HepG2 (cell line): Measurements from ENCODE around the gene PIM1.

Source experiments
- CTCF ChIP-seq: sonication (generic); formaldehyde crosslinking; IDR thresholded peaks from 2 replicates; pipeline ENCODE4 v1.5.0; 2020; ENCODE audit warnings: mild to moderate bottlenecking, missing genetic modification reagents, moderate library complexity
- EED ChIP-seq: sonication (generic); formaldehyde crosslinking; IDR thresholded peaks from 2 replicates; pipeline ENCODE4 v1.5.0; 2020; ENCODE audit warnings: mild to moderate bottlenecking, missing genetic modification reagents
- GABPA ChIP-seq, 2 experiments: IDR thresholded peaks; 2 replicates each; pipeline ENCODE4 v1.6.1; 2011 to 2016; ENCODE audit warnings: low read depth in 2 of 2, low read length in 1 of 2, missing biosample characterization in 1 of 2, missing genetic modification characterization in 1 of 2
- IRF2 ChIP-seq: IDR thresholded peaks from 2 replicates; pipeline ENCODE4 v1.6.1; 2018; ENCODE audit warnings: missing genetic modification reagents, missing compliant biosample characterization
- JUND ChIP-seq: sonication (generic); formaldehyde crosslinking; IDR thresholded peaks from 2 replicates; pipeline ENCODE4 v1.8.0; 2022; ENCODE audit warnings: mild to moderate bottlenecking, missing genetic modification reagents
- POLR2A ChIP-seq, 2 experiments: IDR thresholded peaks; 2 replicates each; pipeline ENCODE4 v1.6.1; 2011; ENCODE audit warnings: low read depth in 2 of 2, low read length in 2 of 2, mild to moderate bottlenecking in 1 of 2, moderate library complexity in 1 of 2; ENCODE audit not compliant: insufficient read depth in 1 of 2
- U2AF2 ChIP-seq: fragments of 200-400 bp; formaldehyde crosslinking; IDR thresholded peaks from 2 replicates; pipeline ENCODE4 v1.6.1; 2017; ENCODE audit warnings: low read depth, mild to moderate bottlenecking, low read length
- ZKSCAN1 ChIP-seq: fragments of 150-350 bp; IDR thresholded peaks from 2 replicates; pipeline ENCODE4 v1.6.1; 2014; ENCODE audit warnings: low read length
- ZNF121 ChIP-seq: sonication (generic); formaldehyde crosslinking; IDR thresholded peaks from 2 replicates; pipeline ENCODE4 v1.5.0; 2020; ENCODE audit warnings: mild to moderate bottlenecking, missing genetic modification reagents
- ZNF430 ChIP-seq: sonication (generic); formaldehyde crosslinking; IDR thresholded peaks from 2 replicates; pipeline ENCODE4 v1.9.0; 2021; ENCODE audit warnings: mild to moderate bottlenecking, missing genetic modification reagents
- ZNF766 ChIP-seq: sonication (generic); formaldehyde crosslinking; IDR thresholded peaks from 2 replicates; pipeline ENCODE4 v1.5.0; 2020; ENCODE audit warnings: missing genetic modification reagents, borderline replicate concordance
- TF ChIP-seq, protein P1 (sequence below): conservative IDR thresholded peaks from 2 replicates; pipeline ENCODE4 v1.6.1; 2018; ENCODE audit warnings: missing genetic modification reagents
- TF ChIP-seq, protein P2 (sequence below), 2 experiments: sonication (generic) in 1 of 2; formaldehyde crosslinking in 1 of 2; IDR thresholded peaks; 2 replicates each; pipeline versions ENCODE4 v1.5.1 to v1.6.1; 2011 to 2020; ENCODE audit warnings: borderline replicate concordance in 1 of 2, low read depth in 1 of 2, low read length in 1 of 2, mild to moderate bottlenecking in 1 of 2, missing genetic modification reagents in 1 of 2, moderate library complexity in 1 of 2

- TF ChIP-seq, protein P1, sequence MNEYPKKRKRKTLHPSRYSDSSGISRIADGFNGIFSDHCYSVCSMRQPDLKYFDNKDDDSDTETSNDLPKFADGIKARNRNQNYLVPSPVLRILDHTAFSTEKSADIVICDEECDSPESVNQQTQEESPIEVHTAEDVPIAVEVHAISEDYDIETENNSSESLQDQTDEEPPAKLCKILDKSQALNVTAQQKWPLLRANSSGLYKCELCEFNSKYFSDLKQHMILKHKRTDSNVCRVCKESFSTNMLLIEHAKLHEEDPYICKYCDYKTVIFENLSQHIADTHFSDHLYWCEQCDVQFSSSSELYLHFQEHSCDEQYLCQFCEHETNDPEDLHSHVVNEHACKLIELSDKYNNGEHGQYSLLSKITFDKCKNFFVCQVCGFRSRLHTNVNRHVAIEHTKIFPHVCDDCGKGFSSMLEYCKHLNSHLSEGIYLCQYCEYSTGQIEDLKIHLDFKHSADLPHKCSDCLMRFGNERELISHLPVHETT (CRISPR knock-in tag) = no peak
- no peak for TF ChIP-seq ZKSCAN1
- TF ChIP-seq, protein P2, sequence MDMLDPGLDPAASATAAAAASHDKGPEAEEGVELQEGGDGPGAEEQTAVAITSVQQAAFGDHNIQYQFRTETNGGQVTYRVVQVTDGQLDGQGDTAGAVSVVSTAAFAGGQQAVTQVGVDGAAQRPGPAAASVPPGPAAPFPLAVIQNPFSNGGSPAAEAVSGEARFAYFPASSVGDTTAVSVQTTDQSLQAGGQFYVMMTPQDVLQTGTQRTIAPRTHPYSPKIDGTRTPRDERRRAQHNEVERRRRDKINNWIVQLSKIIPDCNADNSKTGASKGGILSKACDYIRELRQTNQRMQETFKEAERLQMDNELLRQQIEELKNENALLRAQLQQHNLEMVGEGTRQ (IDR thresholded peaks at IDR 0.05; ENCODE audit: low read depth, low read length) = no peak
- TF ChIP-seq, protein P2 (CRISPR knock-in tag; IDR thresholded peaks at IDR 0.05; ENCODE audit: borderline replicate concordance) = no peak
- TF ChIP-seq JUND (CRISPR knock-in tag) = no peak
- TF ChIP-seq CTCF (CRISPR knock-in tag) = no peak
- TF ChIP-seq GABPA (IDR thresholded peaks at IDR 0.05; ENCODE audit: low read depth, low read length) = no peak
- TF ChIP-seq GABPA (CRISPR knock-in tag; IDR thresholded peaks at IDR 0.05; ENCODE audit: low read depth) = no peak
- no peak for TF ChIP-seq U2AF2
- TF ChIP-seq ZNF121 = no peak
- TF ChIP-seq POLR2A (IDR thresholded peaks at IDR 0.05; ENCODE audit: insufficient read depth in 1 of 2, low read depth in 2 of 2, low read length in 2 of 2) = no peak
- TF ChIP-seq IRF2 (CRISPR knock-in tag) = no peak
- no peak for TF ChIP-seq EED (CRISPR knock-in tag)
- no peak for TF ChIP-seq ZNF430
- TF ChIP-seq ZNF766 = no peak
Measured at GRCh38 chr6:37208793-37209192, 38.8 kb downstream of the PIM1 start.
